DOHH2 (cell line): ENCODE measurements around the gene EFL1.

Experiments
- EZH2phosphoT487 ChIP-seq: fragments of 200-600 bp; sonication (generic); IDR thresholded peaks from 2 replicates; pipeline ENCODE4 v1.6.1; 2017; ENCODE audit warnings: borderline replicate concordance, mild to moderate bottlenecking, antibody characterized with exemption, low read length, moderate library complexity, mixed read lengths
- TF ChIP-seq, protein P1 (sequence below): fragments of 200-600 bp; sonication (generic); IDR thresholded peaks from one replicate; pipeline ENCODE4 v1.5.1; 2014; ENCODE audit warnings: antibody characterized with exemption, mild to moderate bottlenecking, low read depth, low read length; ENCODE audit not compliant: poor library complexity, severe bottlenecking

DNA sequence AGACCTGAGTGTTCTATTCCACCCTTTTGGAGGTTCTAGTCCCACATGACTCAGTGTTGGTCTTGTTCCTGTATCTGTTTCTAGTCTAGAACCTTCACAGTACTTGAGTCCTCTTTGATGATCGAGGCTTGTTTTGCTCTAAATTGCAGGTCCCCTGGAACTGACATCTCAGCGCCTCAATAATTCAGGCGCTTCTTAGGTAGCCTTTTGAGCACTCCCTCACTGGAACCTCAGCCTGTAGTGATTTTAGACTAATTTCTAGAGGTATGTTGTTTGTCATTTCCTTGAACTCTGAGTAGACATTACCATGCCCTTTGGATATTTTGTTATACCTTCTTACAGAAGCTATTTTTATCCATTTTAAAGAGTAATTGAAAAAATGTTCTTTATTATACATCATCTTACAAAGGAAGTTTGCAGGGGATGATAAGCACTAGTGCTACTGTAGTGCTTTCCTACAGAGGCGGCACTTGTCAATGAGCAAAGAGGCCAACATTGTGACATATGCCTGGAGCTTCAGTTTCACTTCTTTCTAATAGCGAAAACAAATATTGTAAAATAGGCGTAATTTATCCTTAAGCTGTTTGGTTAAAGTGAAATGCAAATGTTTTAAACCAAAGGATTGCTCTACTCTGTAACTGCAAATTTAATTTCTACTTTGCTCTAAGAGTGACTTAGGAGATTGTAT lies 75.7 kb downstream of the EFL1 start:
- TF ChIP-seq, protein P1, sequence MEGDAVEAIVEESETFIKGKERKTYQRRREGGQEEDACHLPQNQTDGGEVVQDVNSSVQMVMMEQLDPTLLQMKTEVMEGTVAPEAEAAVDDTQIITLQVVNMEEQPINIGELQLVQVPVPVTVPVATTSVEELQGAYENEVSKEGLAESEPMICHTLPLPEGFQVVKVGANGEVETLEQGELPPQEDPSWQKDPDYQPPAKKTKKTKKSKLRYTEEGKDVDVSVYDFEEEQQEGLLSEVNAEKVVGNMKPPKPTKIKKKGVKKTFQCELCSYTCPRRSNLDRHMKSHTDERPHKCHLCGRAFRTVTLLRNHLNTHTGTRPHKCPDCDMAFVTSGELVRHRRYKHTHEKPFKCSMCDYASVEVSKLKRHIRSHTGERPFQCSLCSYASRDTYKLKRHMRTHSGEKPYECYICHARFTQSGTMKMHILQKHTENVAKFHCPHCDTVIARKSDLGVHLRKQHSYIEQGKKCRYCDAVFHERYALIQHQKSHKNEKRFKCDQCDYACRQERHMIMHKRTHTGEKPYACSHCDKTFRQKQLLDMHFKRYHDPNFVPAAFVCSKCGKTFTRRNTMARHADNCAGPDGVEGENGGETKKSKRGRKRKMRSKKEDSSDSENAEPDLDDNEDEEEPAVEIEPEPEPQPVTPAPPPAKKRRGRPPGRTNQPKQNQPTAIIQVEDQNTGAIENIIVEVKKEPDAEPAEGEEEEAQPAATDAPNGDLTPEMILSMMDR, result no peak
- no peak for TF ChIP-seq EZH2phosphoT487
